ENCODE measurements around the gene HK1.
"Not testable (repeated sequence)": the region's sequence is repeated elsewhere in the genome, so short reads cannot be mapped to it uniquely, and the experiment has no call there.

HK1 gene

DNA sequence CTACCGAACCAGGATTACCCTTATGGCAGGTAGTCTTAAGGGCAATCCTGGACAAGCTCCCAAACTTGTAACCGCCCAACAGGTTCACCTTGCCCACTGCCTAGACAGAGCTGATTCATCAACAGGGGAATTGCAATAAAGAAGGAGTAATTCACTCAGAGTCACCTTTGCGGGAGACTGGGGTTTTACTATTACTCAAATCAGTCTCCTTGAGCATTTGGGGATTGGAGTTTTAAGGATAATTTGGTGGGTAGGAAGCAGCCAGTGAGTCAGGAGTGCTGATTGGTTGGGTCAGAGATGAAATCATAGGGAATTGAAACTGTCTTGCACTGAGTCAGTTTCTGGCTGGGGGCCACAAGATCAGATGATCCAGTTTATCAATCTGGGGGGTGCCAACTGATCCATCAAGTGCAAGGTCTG, 25.3 kb downstream of the HK1 start:
- Histone ChIP-seq H3K4me1 (ENCODE audit: low read length) (no peaks in the 10 kb centered on the region), H2AFZ (ENCODE audit: low read length) (no peak overlapping the region), H3K9me2 (replicated peaks; ENCODE audit: insufficient read depth, low read length) (no peaks in the 10 kb centered on the region), H3K27me3 (replicated peaks; ENCODE audit: insufficient read depth, low read length) (no peaks in the 10 kb centered on the region), H3K27ac (ENCODE audit: low read length) (no peak overlapping the region), H4K20me1 (ENCODE audit: insufficient read depth, low read length) (no peaks in the 10 kb centered on the region), H3K36me3 (replicated peaks; ENCODE audit: insufficient read depth, low read length) (no peaks in the 10 kb centered on the region), H3K4me3 (ENCODE audit: low read length) (no peak overlapping the region), H3K9me3 (replicated peaks; ENCODE audit: insufficient read depth, low read length) (no peaks in the 10 kb centered on the region), H3K79me2 (ENCODE audit: low read length) (no peaks in the 10 kb centered on the region), H3K4me2 (ENCODE audit: low read depth, low read length) (no peak overlapping the region), H3K9ac (ENCODE audit: low read length) (no peak overlapping the region), H3F3A (ENCODE audit: insufficient read depth, low read length) (no peaks in the 10 kb centered on the region)
- TF ChIP-seq, protein P1, sequence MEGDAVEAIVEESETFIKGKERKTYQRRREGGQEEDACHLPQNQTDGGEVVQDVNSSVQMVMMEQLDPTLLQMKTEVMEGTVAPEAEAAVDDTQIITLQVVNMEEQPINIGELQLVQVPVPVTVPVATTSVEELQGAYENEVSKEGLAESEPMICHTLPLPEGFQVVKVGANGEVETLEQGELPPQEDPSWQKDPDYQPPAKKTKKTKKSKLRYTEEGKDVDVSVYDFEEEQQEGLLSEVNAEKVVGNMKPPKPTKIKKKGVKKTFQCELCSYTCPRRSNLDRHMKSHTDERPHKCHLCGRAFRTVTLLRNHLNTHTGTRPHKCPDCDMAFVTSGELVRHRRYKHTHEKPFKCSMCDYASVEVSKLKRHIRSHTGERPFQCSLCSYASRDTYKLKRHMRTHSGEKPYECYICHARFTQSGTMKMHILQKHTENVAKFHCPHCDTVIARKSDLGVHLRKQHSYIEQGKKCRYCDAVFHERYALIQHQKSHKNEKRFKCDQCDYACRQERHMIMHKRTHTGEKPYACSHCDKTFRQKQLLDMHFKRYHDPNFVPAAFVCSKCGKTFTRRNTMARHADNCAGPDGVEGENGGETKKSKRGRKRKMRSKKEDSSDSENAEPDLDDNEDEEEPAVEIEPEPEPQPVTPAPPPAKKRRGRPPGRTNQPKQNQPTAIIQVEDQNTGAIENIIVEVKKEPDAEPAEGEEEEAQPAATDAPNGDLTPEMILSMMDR (IDR thresholded peaks at IDR 0.05; ENCODE audit: low read length) = no peak
- TF ChIP-seq EZH2phosphoT487 (IDR thresholded peaks at IDR 0.05; ENCODE audit: low read length) = no peak
- TF ChIP-seq EZH2 (optimal IDR thresholded peaks at IDR 0.05; ENCODE audit: low read depth, low read length) = no peak
- DNase-seq = no peak

DNA sequence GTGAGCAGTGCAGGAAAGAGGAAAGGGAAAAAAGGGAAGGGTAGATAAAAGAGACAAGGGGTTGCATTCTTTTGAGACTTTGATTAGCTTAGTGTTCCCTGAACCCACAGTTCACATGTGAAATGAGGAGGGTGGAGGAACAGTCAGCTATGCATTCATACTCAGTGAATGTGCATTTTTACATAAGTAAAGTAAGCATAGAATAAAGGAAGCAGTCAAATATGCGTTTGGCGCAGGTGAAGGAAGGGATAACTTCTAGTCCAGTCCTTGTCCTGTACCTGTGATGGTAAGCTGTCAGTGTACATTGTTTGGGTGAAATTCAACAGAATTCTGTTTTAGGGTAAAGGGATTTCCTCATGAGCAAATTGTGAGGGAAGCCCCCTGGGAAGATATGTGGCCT, 28.1 kb downstream of the HK1 start:
- no peak overlapping the region for H2AFZ ChIP-seq (ENCODE audit: low read length)
- no peaks in the 10 kb centered on the region for H4K20me1 ChIP-seq (ENCODE audit: insufficient read depth, low read length)
- TF ChIP-seq EZH2 (optimal IDR thresholded peaks at IDR 0.05; ENCODE audit: low read depth, low read length) (no peak), EZH2phosphoT487 (IDR thresholded peaks at IDR 0.05; ENCODE audit: low read length) (no peak)
- TF ChIP-seq, protein P1 (IDR thresholded peaks at IDR 0.05; ENCODE audit: low read length) = no peak
- H3K36me3 ChIP-seq (replicated peaks; ENCODE audit: insufficient read depth, low read length) = no peaks in the 10 kb centered on the region
- no peaks in the 10 kb centered on the region for H3K4me1 ChIP-seq (ENCODE audit: low read length)
- no peak overlapping the region for H3K4me3 ChIP-seq (ENCODE audit: low read length)
- DNase-seq = no peak
- no peaks in the 10 kb centered on the region for H3K9me2 ChIP-seq (replicated peaks; ENCODE audit: insufficient read depth, low read length)
- no peaks in the 10 kb centered on the region for H3K79me2 ChIP-seq (ENCODE audit: low read length)
- H3K27ac ChIP-seq (ENCODE audit: low read length) = no peak overlapping the region
- no peaks in the 10 kb centered on the region for H3F3A ChIP-seq (ENCODE audit: insufficient read depth, low read length)
- H3K4me2 ChIP-seq (ENCODE audit: low read depth, low read length) = no peak overlapping the region
- H3K9ac ChIP-seq (ENCODE audit: low read length) = no peak overlapping the region
- H3K9me3 ChIP-seq (replicated peaks; ENCODE audit: insufficient read depth, low read length) = no peaks in the 10 kb centered on the region
- H3K27me3 ChIP-seq (replicated peaks; ENCODE audit: insufficient read depth, low read length) = no peaks in the 10 kb centered on the region

DNA sequence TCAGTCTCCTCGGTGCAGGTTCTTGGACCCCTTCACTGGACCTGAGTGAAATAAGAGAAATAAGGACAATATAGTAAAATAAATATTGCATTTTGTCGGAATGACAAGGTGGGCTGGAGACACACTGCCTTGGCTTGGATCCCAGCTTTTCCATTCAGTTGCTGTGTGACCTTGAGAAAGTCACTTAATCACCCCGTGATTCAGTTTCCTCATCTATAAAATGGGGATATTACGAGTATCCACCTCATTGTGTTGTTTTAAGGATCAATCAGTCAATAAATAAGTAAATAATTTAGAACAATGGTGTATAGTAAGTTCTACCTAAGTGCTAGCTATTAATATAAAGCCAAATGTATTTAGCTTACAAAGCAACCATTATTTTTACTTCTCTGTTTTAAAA, 29.1 kb downstream of the HK1 start:
- no peaks in the 10 kb centered on the region for H3K4me1 ChIP-seq (ENCODE audit: low read length)
- H3K27me3 ChIP-seq (replicated peaks; ENCODE audit: insufficient read depth, low read length) = no peaks in the 10 kb centered on the region
- no peak overlapping the region for H3K4me2 ChIP-seq (ENCODE audit: low read depth, low read length)
- DNase-seq = no peak
- H3K9me3 ChIP-seq (replicated peaks; ENCODE audit: insufficient read depth, low read length) = no peaks in the 10 kb centered on the region
- no peaks in the 10 kb centered on the region for H4K20me1 ChIP-seq (ENCODE audit: insufficient read depth, low read length)
- H3K9ac ChIP-seq (ENCODE audit: low read length) = no peak overlapping the region
- TF ChIP-seq EZH2phosphoT487 (IDR thresholded peaks at IDR 0.05; ENCODE audit: low read length) (no peak), EZH2 (optimal IDR thresholded peaks at IDR 0.05; ENCODE audit: low read depth, low read length) (no peak)
- TF ChIP-seq, protein P1 (IDR thresholded peaks at IDR 0.05; ENCODE audit: low read length) = no peak
- no peaks in the 10 kb centered on the region for H3F3A ChIP-seq (ENCODE audit: insufficient read depth, low read length)
- no peak overlapping the region for H3K27ac ChIP-seq (ENCODE audit: low read length)
- H3K36me3 ChIP-seq (replicated peaks; ENCODE audit: insufficient read depth, low read length) = no peaks in the 10 kb centered on the region
- H2AFZ ChIP-seq (ENCODE audit: low read length) = no peak overlapping the region
- H3K4me3 ChIP-seq (ENCODE audit: low read length) = no peak overlapping the region
- H3K79me2 ChIP-seq (ENCODE audit: low read length) = no peaks in the 10 kb centered on the region
- no peaks in the 10 kb centered on the region for H3K9me2 ChIP-seq (replicated peaks; ENCODE audit: insufficient read depth, low read length)

DNA sequence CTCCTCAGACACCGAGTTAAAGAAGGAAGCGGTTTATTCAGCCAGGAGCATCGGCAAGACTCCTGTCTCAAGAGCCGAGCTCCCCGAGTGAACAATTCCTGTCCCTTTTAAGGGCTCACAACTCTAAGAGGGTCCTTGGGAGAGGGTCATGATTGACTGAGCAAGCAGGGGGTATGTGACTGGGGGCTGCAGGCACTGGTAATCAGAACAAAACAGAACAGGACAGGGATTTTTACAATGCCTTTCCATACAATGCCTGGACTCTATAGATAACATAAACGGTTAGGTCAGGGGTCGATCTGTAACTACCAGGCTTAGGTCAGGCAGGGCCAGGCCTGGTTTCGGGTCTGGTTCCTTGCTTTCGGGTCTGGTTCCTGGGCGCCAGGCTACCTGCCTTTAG, 30.0 kb downstream of the HK1 start:
- not testable (repeated sequence) for H3K4me1 ChIP-seq (ENCODE audit: low read length); H3K9me2 ChIP-seq (replicated peaks; ENCODE audit: insufficient read depth, low read length); H3K27ac ChIP-seq (ENCODE audit: low read length); H3K9ac ChIP-seq (ENCODE audit: low read length); H4K20me1 ChIP-seq (ENCODE audit: insufficient read depth, low read length); H2AFZ ChIP-seq (ENCODE audit: low read length); DNase-seq; H3K4me2 ChIP-seq (ENCODE audit: low read depth, low read length); H3K9me3 ChIP-seq (replicated peaks; ENCODE audit: insufficient read depth, low read length); H3K4me3 ChIP-seq (ENCODE audit: low read length); H3K36me3 ChIP-seq (replicated peaks; ENCODE audit: insufficient read depth, low read length); H3K79me2 ChIP-seq (ENCODE audit: low read length); H3F3A ChIP-seq (ENCODE audit: insufficient read depth, low read length); H3K27me3 ChIP-seq (replicated peaks; ENCODE audit: insufficient read depth, low read length)

Measured in MM.1S (cell line).